Measurements from ENCODE around the gene CIB2. TPM values are rescaled to one million over a fixed set of nuclear protein-coding genes. Genes with fewer than 3 reads are reported as not detected.

CIB2 gene
- total and polyA plus RNA-seq, 2 donors (not counting 1 experiment from before 2014, with no cell fraction given): 0.97 to 3.2 TPM

DNA sequence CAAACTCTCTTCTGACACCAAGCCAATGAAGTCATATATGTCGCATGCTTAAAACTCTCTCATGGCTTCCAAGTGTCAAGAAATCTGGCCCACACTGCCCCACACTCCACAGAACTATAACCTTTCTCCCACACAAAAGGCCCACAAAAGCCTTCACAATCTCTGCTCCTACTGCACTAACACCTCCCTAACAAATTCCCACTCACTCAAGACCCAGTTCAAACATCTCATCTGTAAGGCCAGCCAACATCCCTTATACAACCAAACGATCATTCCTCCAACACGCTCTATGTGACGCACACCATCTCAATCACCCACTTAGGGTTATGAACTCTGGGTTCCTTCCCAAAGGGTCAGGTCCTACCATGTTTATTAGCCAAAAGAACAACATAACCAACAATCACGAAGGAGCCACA is 67.3 kb downstream of the CIB2 start:
- H3K9me3 Mint-ChIP-seq (ENCODE audit: insufficient read depth): no peaks in the 10 kb centered on the region
- H4K20me1 ChIP-seq (ENCODE audit: control insufficient read depth, insufficient read depth, low read length, poor library complexity, severe bottlenecking): peaks cover 8% of the 10 kb centered on the region
- H3K27me3 ChIP-seq (replicated peaks in 1 of 4; ENCODE audit: control extremely low read depth in 1 of 4, control insufficient read depth in 3 of 4, insufficient read depth in 4 of 4, low read length in 3 of 4): peaks cover 0 to 8% (median 0%) of the 10 kb centered on the region in 4 experiments
- H3K4me1 Mint-ChIP-seq: peaks cover 25% of the 10 kb centered on the region
- CTCF ChIA-PET: interaction anchor here (2.2 kb wide), 1 partner anchor 8 kb away, joined by 8 read pairs; no protein-coding TSS in a partner anchor
- no peak overlapping the region for H3K27ac Mint-ChIP-seq
- TF ChIP-seq, protein P1, sequence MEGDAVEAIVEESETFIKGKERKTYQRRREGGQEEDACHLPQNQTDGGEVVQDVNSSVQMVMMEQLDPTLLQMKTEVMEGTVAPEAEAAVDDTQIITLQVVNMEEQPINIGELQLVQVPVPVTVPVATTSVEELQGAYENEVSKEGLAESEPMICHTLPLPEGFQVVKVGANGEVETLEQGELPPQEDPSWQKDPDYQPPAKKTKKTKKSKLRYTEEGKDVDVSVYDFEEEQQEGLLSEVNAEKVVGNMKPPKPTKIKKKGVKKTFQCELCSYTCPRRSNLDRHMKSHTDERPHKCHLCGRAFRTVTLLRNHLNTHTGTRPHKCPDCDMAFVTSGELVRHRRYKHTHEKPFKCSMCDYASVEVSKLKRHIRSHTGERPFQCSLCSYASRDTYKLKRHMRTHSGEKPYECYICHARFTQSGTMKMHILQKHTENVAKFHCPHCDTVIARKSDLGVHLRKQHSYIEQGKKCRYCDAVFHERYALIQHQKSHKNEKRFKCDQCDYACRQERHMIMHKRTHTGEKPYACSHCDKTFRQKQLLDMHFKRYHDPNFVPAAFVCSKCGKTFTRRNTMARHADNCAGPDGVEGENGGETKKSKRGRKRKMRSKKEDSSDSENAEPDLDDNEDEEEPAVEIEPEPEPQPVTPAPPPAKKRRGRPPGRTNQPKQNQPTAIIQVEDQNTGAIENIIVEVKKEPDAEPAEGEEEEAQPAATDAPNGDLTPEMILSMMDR (IDR thresholded peaks at IDR 0.05): no peak
- TF ChIP-seq EZH2 (IDR thresholded peaks at IDR 0.05; ENCODE audit: borderline replicate concordance, insufficient read depth, low read depth, low read length, poor library complexity, severe bottlenecking): no peak
- no peak overlapping the region for H3K4me3 Mint-ChIP-seq
- no peaks in the 10 kb centered on the region for H3K27me3 Mint-ChIP-seq
- WGBS (ENCODE audit: insufficient coverage): 100% methylated on average over 4 of the region's 5 CpGs
- H3K27ac ChIP-seq (ENCODE audit: low read length in 2 of 2): no peak overlapping the region
- H3K9ac ChIP-seq (ENCODE audit: low read length): no peak overlapping the region
- DNase-seq: no peak
- no peaks in the 10 kb centered on the region for H3K36me3 ChIP-seq (replicated peaks in 1 of 2; ENCODE audit: control extremely low read depth in 1 of 2, control insufficient read depth in 1 of 2, extremely low read depth in 1 of 2, insufficient read depth in 2 of 2, low read length in 1 of 2)
- H3K79me2 ChIP-seq (ENCODE audit: control insufficient read depth, insufficient read depth, low read length): peaks cover 72% of the 10 kb centered on the region
- H2AFZ ChIP-seq (ENCODE audit: insufficient read depth, low read depth, low read length, poor library complexity, severe bottlenecking): no peak overlapping the region
- H3K4me3 ChIP-seq (ENCODE audit: control extremely low read depth in 1 of 5, extremely low read depth in 1 of 5, insufficient read depth in 1 of 5, low read depth in 2 of 5, low read length in 4 of 5): no peak overlapping the region
- no peaks in the 10 kb centered on the region for H3K9me3 ChIP-seq (ENCODE audit: control extremely low read depth in 1 of 3, control insufficient read depth in 2 of 3, insufficient read depth in 1 of 3, low read length in 2 of 3)
- no peak overlapping the region for H3K4me2 ChIP-seq (replicated peaks; ENCODE audit: low read depth, low read length, poor library complexity, severe bottlenecking)
- intact Hi-C loops (cut with micrococcal nuclease): loop anchor here (5.0 kb wide), 1 partner anchor 47 kb away; no protein-coding TSS in a partner anchor
- ATAC-seq (ENCODE audit: low read depth): no peak
- H3K4me1 ChIP-seq (ENCODE audit: control insufficient read depth in 2 of 2, insufficient read depth in 2 of 2, low read length in 2 of 2): peaks cover 58 to 63% of the 10 kb centered on the region in 2 donors
- POLR2A ChIA-PET: no interaction called here

DNA sequence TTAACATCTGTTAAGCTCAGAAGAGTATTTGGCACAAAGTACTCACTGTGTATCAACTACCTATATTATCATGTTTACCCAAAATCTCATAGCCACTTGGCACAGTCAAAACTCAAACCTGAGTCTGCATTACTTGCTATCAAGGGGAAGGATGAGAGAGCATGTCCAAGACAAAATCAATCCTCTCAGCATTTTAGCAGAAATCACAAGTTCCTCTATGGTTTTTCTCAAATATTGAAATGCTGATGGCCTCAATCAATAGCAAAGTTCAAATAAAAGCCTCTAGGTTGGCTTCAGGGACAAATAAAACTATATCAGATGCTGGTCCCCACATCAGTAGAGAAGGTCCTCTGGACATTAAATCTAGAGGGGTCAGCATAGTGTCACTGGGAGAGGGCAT is 68.0 kb downstream of the CIB2 start:
- Histone ChIP-seq H3K4me2 (replicated peaks; ENCODE audit: low read depth, low read length, poor library complexity, severe bottlenecking) (no peak overlapping the region), H3K4me3 (ENCODE audit: control extremely low read depth in 1 of 5, extremely low read depth in 1 of 5, insufficient read depth in 1 of 5, low read depth in 2 of 5, low read length in 4 of 5) (no peak overlapping the region), H3K79me2 (ENCODE audit: control insufficient read depth, insufficient read depth, low read length) (peaks cover 78% of the 10 kb centered on the region), H3K4me1 (ENCODE audit: control insufficient read depth in 2 of 2, insufficient read depth in 2 of 2, low read length in 2 of 2) (peaks cover 58 to 63% of the 10 kb centered on the region in 2 donors), H3K27me3 (replicated peaks in 1 of 4; ENCODE audit: control extremely low read depth in 1 of 4, control insufficient read depth in 3 of 4, insufficient read depth in 4 of 4, low read length in 3 of 4) (peaks cover 0 to 8% (median 0%) of the 10 kb centered on the region in 4 experiments), H3K9me3 (ENCODE audit: control extremely low read depth in 1 of 3, control insufficient read depth in 2 of 3, insufficient read depth in 1 of 3, low read length in 2 of 3) (no peaks in the 10 kb centered on the region), H4K20me1 (ENCODE audit: control insufficient read depth, insufficient read depth, low read length, poor library complexity, severe bottlenecking) (peaks cover 8% of the 10 kb centered on the region), H3K27ac (ENCODE audit: low read length in 2 of 2) (no peak overlapping the region), H3K9ac (ENCODE audit: low read length) (no peak overlapping the region), H2AFZ (ENCODE audit: insufficient read depth, low read depth, low read length, poor library complexity, severe bottlenecking) (no peak overlapping the region), H3K36me3 (replicated peaks in 1 of 2; ENCODE audit: control extremely low read depth in 1 of 2, control insufficient read depth in 1 of 2, extremely low read depth in 1 of 2, insufficient read depth in 2 of 2, low read length in 1 of 2) (no peaks in the 10 kb centered on the region)
- DNase-seq (no peak), ATAC-seq (ENCODE audit: low read depth) (no peak)
- ChIA-PET POLR2A (no interaction called here), CTCF (interaction anchor here (2.1 to 2.2 kb wide), 2 partner anchors 9 to 45 kb away, joined by 8 read pairs; no protein-coding TSS in a partner anchor)
- intact Hi-C loops (cut with micrococcal nuclease): loop anchor here (5.0 kb wide), 1 partner anchor 46 kb away; no protein-coding TSS in a partner anchor
- Mint-ChIP-seq H3K4me1 (peaks cover 33% of the 10 kb centered on the region), H3K4me3 (no peak overlapping the region), H3K27ac (no peak overlapping the region), H3K27me3 (no peaks in the 10 kb centered on the region), H3K9me3 (ENCODE audit: insufficient read depth) (no peaks in the 10 kb centered on the region)
- TF ChIP-seq, protein P1 (IDR thresholded peaks at IDR 0.05): no peak
- no peak for TF ChIP-seq EZH2 (IDR thresholded peaks at IDR 0.05; ENCODE audit: borderline replicate concordance, insufficient read depth, low read depth, low read length, poor library complexity, severe bottlenecking)
